Osteoblast (primary cell): Measurements from ENCODE around the gene SLC38A6. TPM values are rescaled to one million over a fixed set of nuclear protein-coding genes. Genes with fewer than 3 reads are reported as not detected.
A peak's percentile ranks its signal among the peaks of the same experiment; 100 is the strongest.

Experiments
- DNase-seq: peaks from one replicate; pipeline ENCODE4 v3.0.0; 2011; ENCODE audit warnings: low spot score, mixed read lengths; ENCODE audit not compliant: insufficient read length; ENCODE audit errors: missing footprints
- H2AFZ ChIP-seq: 2 replicates; pipeline ENCODE4 v1.6.0; 2011; ENCODE audit warnings: mild to moderate bottlenecking, low read length
- H3K27ac ChIP-seq: 2 replicates; pipeline ENCODE4 v1.5.1; 2011; ENCODE audit warnings: mild to moderate bottlenecking, low read depth, low read length, moderate library complexity
- H3K27me3 ChIP-seq: 2 replicates; pipeline ENCODE4 v1.6.0; 2012; ENCODE audit warnings: mild to moderate bottlenecking, control low read depth, inconsistent platforms, low read length, moderate library complexity; ENCODE audit not compliant: insufficient read depth
- H3K36me3 ChIP-seq: 2 replicates; pipeline ENCODE4 v1.5.1; 2011; ENCODE audit warnings: mild to moderate bottlenecking, low read length, control low read depth, moderate library complexity; ENCODE audit not compliant: insufficient read depth
- H3K4me1 ChIP-seq: 2 replicates; pipeline ENCODE4 v1.5.1; 2011; ENCODE audit warnings: mild to moderate bottlenecking, low read length, control low read depth, moderate library complexity; ENCODE audit not compliant: insufficient read depth
- H3K4me2 ChIP-seq: 2 replicates; pipeline ENCODE4 v1.6.0; 2011; ENCODE audit warnings: mild to moderate bottlenecking, low read length; ENCODE audit not compliant: insufficient read depth
- H3K4me3 ChIP-seq: fragments of 200-600 bp; sonication (generic); 3 replicates; pipeline ENCODE4 v1.5.1; 2012; ENCODE audit warnings: mild to moderate bottlenecking, low read length, inconsistent platforms; ENCODE audit not compliant: insufficient read depth
- H3K79me2 ChIP-seq: 2 replicates; pipeline ENCODE4 v1.6.0; 2012; ENCODE audit warnings: mild to moderate bottlenecking, low read length, control low read depth, inconsistent platforms; ENCODE audit not compliant: insufficient read depth
- H3K9me3 ChIP-seq: 2 replicates; pipeline ENCODE4 v1.5.1; 2011; ENCODE audit warnings: low read depth, low read length, control low read depth
- H4K20me1 ChIP-seq: 2 replicates; pipeline ENCODE4 v1.6.0; 2012; ENCODE audit warnings: mild to moderate bottlenecking, low read length, control low read depth; ENCODE audit not compliant: insufficient read depth
- total RNA-seq: library from RNA; depleted of rRNA; stranded (reverse); fragments of >200 nt; gene quantifications from 2 replicates; pipeline ENCODE4 v1.2.3, GENCODE V29; 2012
- TF ChIP-seq, protein P1 (sequence below): IDR thresholded peaks from 2 replicates; pipeline ENCODE4 v1.5.1; 2011; ENCODE audit warnings: mild to moderate bottlenecking, low read depth, low read length, moderate library complexity; ENCODE audit errors: extremely low read depth

SLC38A6 gene
- total RNA-seq = 112 TPM in 2 replicates

DNA sequence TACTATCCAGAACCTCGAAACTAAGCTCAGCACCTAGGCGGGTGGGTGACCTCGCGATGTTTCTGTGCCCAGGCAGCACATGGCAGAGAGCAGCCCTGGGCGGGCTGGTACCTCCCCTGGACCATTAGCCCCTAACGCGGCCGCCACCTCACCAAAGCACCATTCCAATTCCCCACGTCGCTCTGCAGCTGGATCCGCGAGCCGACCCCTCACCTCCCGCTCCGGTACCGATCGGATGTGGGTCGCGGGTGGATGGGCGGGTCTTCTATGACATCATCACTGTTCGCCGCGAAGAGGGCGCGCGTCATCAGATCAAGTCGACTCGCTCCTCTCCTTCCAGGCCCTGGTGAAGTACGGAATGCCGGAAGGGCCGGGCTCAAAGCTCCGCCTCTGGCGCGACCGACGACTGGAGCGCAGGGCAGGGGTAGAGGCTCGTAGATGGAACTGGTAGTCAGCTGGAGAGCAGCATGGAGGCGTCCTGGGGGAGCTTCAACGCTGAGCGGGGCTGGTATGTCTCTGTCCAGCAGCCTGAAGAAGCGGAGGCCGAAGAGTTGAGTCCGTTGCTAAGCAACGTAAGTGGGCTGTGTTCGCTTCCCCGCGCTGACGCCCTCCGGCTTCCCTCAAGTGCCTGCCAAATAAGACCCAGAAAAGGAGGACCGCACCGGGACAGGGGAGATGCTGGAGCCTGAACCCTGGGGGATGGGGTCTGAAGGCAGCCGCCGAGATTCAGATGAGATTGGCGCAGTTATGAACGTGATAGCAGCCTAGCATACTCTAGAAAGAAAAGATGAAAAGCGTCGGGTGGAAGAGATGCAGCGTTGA, at the start of gene SLC38A6, which contains the start of gene TRMT5:
Gene SLC38A6 (plus strand): TSS at position 435 of the 822 bp plus-strand sequence. CDS start 33 bp downstream, at position 468.
Gene TRMT5 (minus strand): TSS at position 269 of the 822 bp plus-strand sequence. CDS start 106 bp downstream, at position 163.
- H3K9me3 ChIP-seq = no peaks in the 10 kb centered on the region
- H3K27me3 ChIP-seq = no peaks in the 10 kb centered on the region
- H3K79me2 ChIP-seq = peaks cover 60% of the 10 kb centered on the region
- no peaks in the 10 kb centered on the region for H4K20me1 ChIP-seq
- H3K4me2 ChIP-seq = peak within 1 kb of the TSS; percentile 94
- DNase-seq = peak; percentile 93
- peak within 1 kb of the TSS; percentile 92 for H2AFZ ChIP-seq
- TF ChIP-seq, protein P1, sequence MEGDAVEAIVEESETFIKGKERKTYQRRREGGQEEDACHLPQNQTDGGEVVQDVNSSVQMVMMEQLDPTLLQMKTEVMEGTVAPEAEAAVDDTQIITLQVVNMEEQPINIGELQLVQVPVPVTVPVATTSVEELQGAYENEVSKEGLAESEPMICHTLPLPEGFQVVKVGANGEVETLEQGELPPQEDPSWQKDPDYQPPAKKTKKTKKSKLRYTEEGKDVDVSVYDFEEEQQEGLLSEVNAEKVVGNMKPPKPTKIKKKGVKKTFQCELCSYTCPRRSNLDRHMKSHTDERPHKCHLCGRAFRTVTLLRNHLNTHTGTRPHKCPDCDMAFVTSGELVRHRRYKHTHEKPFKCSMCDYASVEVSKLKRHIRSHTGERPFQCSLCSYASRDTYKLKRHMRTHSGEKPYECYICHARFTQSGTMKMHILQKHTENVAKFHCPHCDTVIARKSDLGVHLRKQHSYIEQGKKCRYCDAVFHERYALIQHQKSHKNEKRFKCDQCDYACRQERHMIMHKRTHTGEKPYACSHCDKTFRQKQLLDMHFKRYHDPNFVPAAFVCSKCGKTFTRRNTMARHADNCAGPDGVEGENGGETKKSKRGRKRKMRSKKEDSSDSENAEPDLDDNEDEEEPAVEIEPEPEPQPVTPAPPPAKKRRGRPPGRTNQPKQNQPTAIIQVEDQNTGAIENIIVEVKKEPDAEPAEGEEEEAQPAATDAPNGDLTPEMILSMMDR = no peak
- peaks cover 11% of the 10 kb centered on the region for H3K36me3 ChIP-seq
- peak within 1 kb of the TSS; percentile 91 for H3K4me3 ChIP-seq
- H3K27ac ChIP-seq = peak within 1 kb of the TSS; percentile 96
- peaks cover 26% of the 10 kb centered on the region for H3K4me1 ChIP-seq

- H3K4me3 ChIP-seq = no peak overlapping the region
- DNase-seq = no peak
- no peaks in the 10 kb centered on the region for H3K79me2 ChIP-seq
- no peak overlapping the region for H2AFZ ChIP-seq
- H3K4me1 ChIP-seq = no peaks in the 10 kb centered on the region
- no peak overlapping the region for H3K4me2 ChIP-seq
- H3K27ac ChIP-seq = no peak overlapping the region
- H3K27me3 ChIP-seq = no peaks in the 10 kb centered on the region
- no peaks in the 10 kb centered on the region for H3K9me3 ChIP-seq
- no peaks in the 10 kb centered on the region for H3K36me3 ChIP-seq
- no peaks in the 10 kb centered on the region for H4K20me1 ChIP-seq
- TF ChIP-seq, protein P1 = no peak
Measured at GRCh38 chr14:60933920-60934655, 47.0 kb upstream of the SLC38A6 start.

DNA sequence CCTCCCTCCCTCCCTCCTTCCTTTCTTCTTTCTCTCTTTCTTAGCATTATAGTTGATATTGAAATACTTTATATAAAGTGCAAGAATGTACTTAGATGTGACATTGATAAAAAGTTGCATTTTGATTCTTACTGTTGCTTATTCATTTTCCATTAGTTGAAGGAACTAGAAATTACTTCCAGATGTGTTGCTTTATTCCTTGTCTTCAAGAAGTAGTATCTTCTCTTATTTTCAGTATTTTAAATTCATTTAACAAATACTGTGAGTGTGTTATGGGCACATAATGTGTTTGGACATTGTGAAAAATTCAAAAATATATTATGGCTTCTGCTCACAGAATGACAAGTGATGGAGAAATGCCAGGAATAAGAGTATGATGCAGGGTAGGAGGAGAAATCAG, 45.7 kb upstream of the SLC38A6 start:
- Histone ChIP-seq H3K27ac (no peak overlapping the region), H3K79me2 (no peaks in the 10 kb centered on the region), H3K4me2 (no peak overlapping the region), H3K4me1 (no peaks in the 10 kb centered on the region), H3K36me3 (no peaks in the 10 kb centered on the region), H2AFZ (no peak overlapping the region), H3K4me3 (no peak overlapping the region), H3K27me3 (no peaks in the 10 kb centered on the region), H4K20me1 (no peaks in the 10 kb centered on the region), H3K9me3 (no peaks in the 10 kb centered on the region)
- DNase-seq = no peak
- TF ChIP-seq, protein P1 = no peak

- peaks cover 8% of the 10 kb centered on the region for H3K4me1 ChIP-seq
- H3K36me3 ChIP-seq = no peaks in the 10 kb centered on the region
- TF ChIP-seq, protein P1 = no peak
- H3K4me2 ChIP-seq = no peak overlapping the region
- H3K9me3 ChIP-seq = no peaks in the 10 kb centered on the region
- no peak overlapping the region for H2AFZ ChIP-seq
- DNase-seq = no peak
- peaks cover 2% of the 10 kb centered on the region for H3K79me2 ChIP-seq
- no peaks in the 10 kb centered on the region for H4K20me1 ChIP-seq
- no peak overlapping the region for H3K4me3 ChIP-seq
- no peak overlapping the region for H3K27ac ChIP-seq
- H3K27me3 ChIP-seq = no peaks in the 10 kb centered on the region
Measured at GRCh38 chr14:60943637-60944032, 37.4 kb upstream of the SLC38A6 start.
